Testis (tissue), 3 donors: ENCODE results near the gene AMBN. TPM values are rescaled to one million over a fixed set of nuclear protein-coding genes. Genes with fewer than 3 reads are reported as not detected.
"Not testable (repeated sequence)": the region's sequence is repeated elsewhere in the genome, so short reads cannot be mapped to it uniquely, and the experiment has no call there.

Source experiments
- DNase-seq: peaks from one replicate; pipeline ENCODE4 v3.0.0-alpha.2; 2019
- H3K27ac ChIP-seq, 2 donors: fragments of 200-600 bp; sonication (generic); one replicate each; pipeline ENCODE4 v1.5.1; 2019
- H3K27me3 ChIP-seq: fragments of 200-600 bp; sonication (generic); one replicate; pipeline ENCODE4 v1.5.1; 2019
- H3K36me3 ChIP-seq: fragments of 200-600 bp; sonication (generic); one replicate; pipeline ENCODE4 v1.5.1; 2017; ENCODE audit warnings: low read depth; ENCODE audit errors: missing control alignments
- H3K4me1 ChIP-seq: fragments of 200-600 bp; sonication (generic); one replicate; pipeline ENCODE4 v1.5.1; 2019
- H3K4me3 ChIP-seq, 2 donors: fragments of 200-600 bp; sonication (generic); one replicate each; pipeline ENCODE4 v1.5.1; 2017 to 2019
- H3K9me3 ChIP-seq: fragments of 200-600 bp; sonication (generic); one replicate; pipeline ENCODE4 v1.5.1; 2017
- CTCF ChIP-seq, 3 experiments: fragments of 450-650 bp in 2 of 3; fragments of 200-600 bp in 1 of 3; sonication (generic) in 1 of 3; IDR thresholded peaks; one replicate each; pipeline ENCODE4 v1.5.1; 2016 to 2019; ENCODE audit warnings: antibody characterized with exemption in 3 of 3, mild to moderate bottlenecking in 2 of 3, moderate library complexity in 1 of 3
- POLR2A ChIP-seq: fragments of 450-650 bp; IDR thresholded peaks from one replicate; pipeline ENCODE4 v1.6.1; 2017; ENCODE audit warnings: antibody characterized with exemption, mild to moderate bottlenecking, moderate library complexity
- WGBS, 2 donors: methylation state at CpG; one replicate each; pipeline ENCODE4 v1.1.5; 2018; 5-methylcytosine and 5-hydroxymethylcytosine counted together
- intact Hi-C: fragments of 100-400 bp; cut with DNase I; formaldehyde crosslinking; loops from one replicate; pipeline ENCODE4 v1.15.1; 2023; ENCODE audit warnings: low total_unique reads
- polyA plus RNA-seq: library from polyadenylated mRNA; stranded (reverse); fragments of 350-450 nt; fragmentation: Illumina TruSeq; extraction: RNeasy Lipid Tissue Mini Kit (QIAGEN cat#74804); gene quantifications from one replicate; pipeline ENCODE4 v1.2.3, GENCODE V29; 2014; ENCODE audit warnings: low read depth, low replicate concordance; ENCODE audit not compliant: insufficient read depth
- total RNA-seq, 2 donors: library from RNA; depleted of rRNA; stranded (reverse); fragments of >200 nt; gene quantifications; one replicate each; pipeline ENCODE4 v1.2.3, GENCODE V29; 2016

Gene AMBN
- total and polyA plus RNA-seq, 3 donors from 2014 or later: 0.21 to 0.74 TPM; not detected in 1

- H3K27me3 ChIP-seq: no peaks in the 10 kb centered on the region
- no peak for TF ChIP-seq CTCF (IDR thresholded peaks at IDR 0.05)
- TF ChIP-seq POLR2A: no peak
- WGBS, 2 donors: 84 to 93% methylated on average over 1 of the region's 1 CpG
- intact Hi-C loops: no loop called here
- no peak overlapping the region for H3K4me3 ChIP-seq
- no peak overlapping the region for H3K27ac ChIP-seq
- no peaks in the 10 kb centered on the region for H3K9me3 ChIP-seq
- no peak for DNase-seq
- no peaks in the 10 kb centered on the region for H3K4me1 ChIP-seq
- no peaks in the 10 kb centered on the region for H3K36me3 ChIP-seq
Observed at GRCh38 chr4:70632028-70632427, 40.0 kb downstream of the AMBN start.

GRCh38 chr4:70634482-70634881 lies 42.4 kb downstream of the AMBN start:
- Histone ChIP-seq H3K9me3 (no peaks in the 10 kb centered on the region), H3K4me1 (no peaks in the 10 kb centered on the region), H3K27ac (no peak overlapping the region), H3K27me3 (no peaks in the 10 kb centered on the region), H3K4me3 (no peak overlapping the region), H3K36me3 (no peaks in the 10 kb centered on the region)
- WGBS, 2 donors: 90 to 95% methylated on average over 5 of the region's 5 CpGs
- TF ChIP-seq CTCF (IDR thresholded peaks at IDR 0.05) (no peak), POLR2A (no peak)
- intact Hi-C loops: no loop called here
- DNase-seq: no peak

GRCh38 chr4:70637239-70637913 lies 45.3 kb downstream of the AMBN start:
- DNase-seq: no peak
- WGBS, 2 donors: 45 to 52% methylated on average over 8 of the region's 8 CpGs
- no peak for TF ChIP-seq CTCF (IDR thresholded peaks at IDR 0.05)
- TF ChIP-seq POLR2A: no peak

GRCh38 chr4:70640192-70640591 lies 48.1 kb downstream of the AMBN start:
- H3K27me3 ChIP-seq: no peaks in the 10 kb centered on the region
- H3K4me1 ChIP-seq: no peaks in the 10 kb centered on the region
- no peak overlapping the region for H3K4me3 ChIP-seq
- TF ChIP-seq CTCF (IDR thresholded peaks at IDR 0.05): no peak
- no peak for TF ChIP-seq POLR2A
- no peak for DNase-seq
- intact Hi-C loops: no loop called here
- 80 to 84% methylated on average over 2 of the region's 2 CpGs for WGBS, 2 donors
- H3K9me3 ChIP-seq: no peaks in the 10 kb centered on the region
- H3K27ac ChIP-seq: no peak overlapping the region
- H3K36me3 ChIP-seq: no peaks in the 10 kb centered on the region

More at GRCh38 chr4:70637239-70637913, 45.3 kb downstream of the AMBN start:
- H3K4me3 ChIP-seq: no peak overlapping the region
- H3K27me3 ChIP-seq: no peaks in the 10 kb centered on the region
- intact Hi-C loops: no loop called here
- no peaks in the 10 kb centered on the region for H3K36me3 ChIP-seq
- no peaks in the 10 kb centered on the region for H3K4me1 ChIP-seq
- no peaks in the 10 kb centered on the region for H3K9me3 ChIP-seq
- no peak overlapping the region for H3K27ac ChIP-seq

GRCh38 chr4:70650741-70651140 lies 58.7 kb downstream of the AMBN start:
- H3K4me1 ChIP-seq, H3K27me3 ChIP-seq, H3K36me3 ChIP-seq, DNase-seq, H3K27ac ChIP-seq, intact Hi-C loops, H3K9me3 ChIP-seq, H3K4me3 ChIP-seq: not testable (repeated sequence)
- WGBS, 2 donors: 80 to 87% methylated on average over 4 of the region's 4 CpGs
